ENCODE data around the gene SLC10A7. TPM values are rescaled to one million over a fixed set of nuclear protein-coding genes. Genes with fewer than 3 reads are reported as not detected.

The SLC10A7 gene
- total RNA-seq, 1 experiment from 2014 or later: 15.9 TPM

DNA sequence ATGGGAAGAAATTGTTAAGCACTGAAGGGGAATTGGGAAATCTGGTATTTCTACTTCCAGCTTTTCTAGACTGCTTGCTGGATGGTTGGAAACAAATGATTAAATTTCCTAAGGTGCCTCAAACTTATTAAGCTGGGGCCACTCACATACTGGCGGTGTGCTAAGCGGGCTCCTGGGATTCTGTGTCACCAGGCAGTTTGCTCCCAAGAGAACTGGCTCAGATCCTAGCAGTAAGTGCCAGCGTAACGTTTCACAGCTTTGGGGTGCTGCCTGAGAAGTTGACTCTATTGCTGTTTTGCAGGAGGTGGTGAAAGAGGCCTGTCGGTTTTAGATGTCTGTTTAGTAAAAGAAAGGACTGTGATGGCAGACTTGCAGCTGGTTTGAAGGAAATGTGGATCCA is 314.3 kb downstream of the SLC10A7 start:
- intact Hi-C loops (cut with micrococcal nuclease; ENCODE audit: unreplicated experiment): no loop called here
- CTCF ChIA-PET: no interaction called here
- Mint-ChIP-seq H3K27ac (ENCODE audit: unreplicated experiment) (no peak overlapping the region), H3K4me3 (ENCODE audit: low read depth, unreplicated experiment) (no peak overlapping the region), H3K36me3 (ENCODE audit: insufficient read depth, unreplicated experiment) (peaks cover 4% of the 10 kb centered on the region), H3K27me3 (ENCODE audit: unreplicated experiment) (no peaks in the 10 kb centered on the region), H3K4me1 (ENCODE audit: low read depth, unreplicated experiment) (no peaks in the 10 kb centered on the region), H3K9me3 (ENCODE audit: low read depth, unreplicated experiment) (no peaks in the 10 kb centered on the region)
- BruUV-seq (replicated peaks): no TSS peak
- no peak for DNase-seq
- TF ChIP-seq, protein P1, sequence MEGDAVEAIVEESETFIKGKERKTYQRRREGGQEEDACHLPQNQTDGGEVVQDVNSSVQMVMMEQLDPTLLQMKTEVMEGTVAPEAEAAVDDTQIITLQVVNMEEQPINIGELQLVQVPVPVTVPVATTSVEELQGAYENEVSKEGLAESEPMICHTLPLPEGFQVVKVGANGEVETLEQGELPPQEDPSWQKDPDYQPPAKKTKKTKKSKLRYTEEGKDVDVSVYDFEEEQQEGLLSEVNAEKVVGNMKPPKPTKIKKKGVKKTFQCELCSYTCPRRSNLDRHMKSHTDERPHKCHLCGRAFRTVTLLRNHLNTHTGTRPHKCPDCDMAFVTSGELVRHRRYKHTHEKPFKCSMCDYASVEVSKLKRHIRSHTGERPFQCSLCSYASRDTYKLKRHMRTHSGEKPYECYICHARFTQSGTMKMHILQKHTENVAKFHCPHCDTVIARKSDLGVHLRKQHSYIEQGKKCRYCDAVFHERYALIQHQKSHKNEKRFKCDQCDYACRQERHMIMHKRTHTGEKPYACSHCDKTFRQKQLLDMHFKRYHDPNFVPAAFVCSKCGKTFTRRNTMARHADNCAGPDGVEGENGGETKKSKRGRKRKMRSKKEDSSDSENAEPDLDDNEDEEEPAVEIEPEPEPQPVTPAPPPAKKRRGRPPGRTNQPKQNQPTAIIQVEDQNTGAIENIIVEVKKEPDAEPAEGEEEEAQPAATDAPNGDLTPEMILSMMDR (IDR thresholded peaks at IDR 0.05; ENCODE audit: unreplicated experiment): no peak

Small RNAs within 50 kb of the gene (microRNA-seq; reads per million reads assigned to microRNA genes)
- not detected for gene MIR7849

Other genes starting within 250 kb of the SLC10A7 start
- gene POU4F2, start 117.0 kb upstream of the SLC10A7 start, total RNA-seq (2022): not detected in 2 replicates